ENCODE data around the gene ZNF672. TPM values are rescaled to one million over a fixed set of nuclear protein-coding genes. Genes with fewer than 3 reads are reported as not detected.

The ZNF672 gene
- total and polyA plus RNA-seq, 2 of the 13 experiments (the other 11 are each of a cell fraction or from before 2014, with no cell fraction given), result 17.2 to 22.9 TPM

DNA sequence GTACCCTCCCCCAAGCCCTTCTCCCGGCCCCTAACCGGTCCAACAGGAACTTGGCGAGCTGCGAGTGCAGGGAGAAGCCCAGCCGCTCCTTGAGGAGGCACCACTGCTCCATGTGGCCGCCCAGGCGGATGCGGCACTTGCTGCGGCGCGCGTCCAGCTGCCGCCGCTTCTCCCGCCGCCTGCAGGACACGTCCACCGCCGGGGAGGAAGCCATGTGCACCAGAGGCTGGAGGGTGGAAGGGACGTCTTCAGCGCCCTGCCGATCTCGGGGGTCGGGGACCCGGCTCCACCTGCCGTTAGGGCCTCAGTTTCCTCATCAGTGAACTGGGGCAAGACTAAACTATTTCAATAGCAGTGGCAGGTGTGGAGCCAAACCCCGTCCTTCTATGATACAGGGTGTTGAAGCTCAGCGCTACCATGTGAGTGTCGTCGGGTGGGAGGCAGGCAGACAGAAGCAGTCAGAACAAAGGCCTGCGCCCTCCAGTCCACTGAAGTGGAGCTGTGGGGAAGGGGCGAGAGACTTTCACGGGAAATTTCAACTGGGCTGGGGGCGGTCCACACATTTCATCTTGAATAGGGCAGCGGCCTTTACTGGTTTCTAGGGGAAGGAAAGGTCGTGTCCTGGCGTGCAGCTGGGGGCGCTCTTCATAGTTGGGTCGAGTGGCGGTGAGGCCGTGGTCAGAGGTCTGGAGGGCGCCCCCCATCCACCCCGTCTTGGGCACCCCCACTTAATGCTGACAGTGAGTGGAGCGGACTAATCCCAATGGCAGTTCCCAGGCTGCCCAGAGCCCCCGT lies 20.3 kb downstream of the ZNF672 start (continued):
- TF ChIP-seq, protein P1, sequence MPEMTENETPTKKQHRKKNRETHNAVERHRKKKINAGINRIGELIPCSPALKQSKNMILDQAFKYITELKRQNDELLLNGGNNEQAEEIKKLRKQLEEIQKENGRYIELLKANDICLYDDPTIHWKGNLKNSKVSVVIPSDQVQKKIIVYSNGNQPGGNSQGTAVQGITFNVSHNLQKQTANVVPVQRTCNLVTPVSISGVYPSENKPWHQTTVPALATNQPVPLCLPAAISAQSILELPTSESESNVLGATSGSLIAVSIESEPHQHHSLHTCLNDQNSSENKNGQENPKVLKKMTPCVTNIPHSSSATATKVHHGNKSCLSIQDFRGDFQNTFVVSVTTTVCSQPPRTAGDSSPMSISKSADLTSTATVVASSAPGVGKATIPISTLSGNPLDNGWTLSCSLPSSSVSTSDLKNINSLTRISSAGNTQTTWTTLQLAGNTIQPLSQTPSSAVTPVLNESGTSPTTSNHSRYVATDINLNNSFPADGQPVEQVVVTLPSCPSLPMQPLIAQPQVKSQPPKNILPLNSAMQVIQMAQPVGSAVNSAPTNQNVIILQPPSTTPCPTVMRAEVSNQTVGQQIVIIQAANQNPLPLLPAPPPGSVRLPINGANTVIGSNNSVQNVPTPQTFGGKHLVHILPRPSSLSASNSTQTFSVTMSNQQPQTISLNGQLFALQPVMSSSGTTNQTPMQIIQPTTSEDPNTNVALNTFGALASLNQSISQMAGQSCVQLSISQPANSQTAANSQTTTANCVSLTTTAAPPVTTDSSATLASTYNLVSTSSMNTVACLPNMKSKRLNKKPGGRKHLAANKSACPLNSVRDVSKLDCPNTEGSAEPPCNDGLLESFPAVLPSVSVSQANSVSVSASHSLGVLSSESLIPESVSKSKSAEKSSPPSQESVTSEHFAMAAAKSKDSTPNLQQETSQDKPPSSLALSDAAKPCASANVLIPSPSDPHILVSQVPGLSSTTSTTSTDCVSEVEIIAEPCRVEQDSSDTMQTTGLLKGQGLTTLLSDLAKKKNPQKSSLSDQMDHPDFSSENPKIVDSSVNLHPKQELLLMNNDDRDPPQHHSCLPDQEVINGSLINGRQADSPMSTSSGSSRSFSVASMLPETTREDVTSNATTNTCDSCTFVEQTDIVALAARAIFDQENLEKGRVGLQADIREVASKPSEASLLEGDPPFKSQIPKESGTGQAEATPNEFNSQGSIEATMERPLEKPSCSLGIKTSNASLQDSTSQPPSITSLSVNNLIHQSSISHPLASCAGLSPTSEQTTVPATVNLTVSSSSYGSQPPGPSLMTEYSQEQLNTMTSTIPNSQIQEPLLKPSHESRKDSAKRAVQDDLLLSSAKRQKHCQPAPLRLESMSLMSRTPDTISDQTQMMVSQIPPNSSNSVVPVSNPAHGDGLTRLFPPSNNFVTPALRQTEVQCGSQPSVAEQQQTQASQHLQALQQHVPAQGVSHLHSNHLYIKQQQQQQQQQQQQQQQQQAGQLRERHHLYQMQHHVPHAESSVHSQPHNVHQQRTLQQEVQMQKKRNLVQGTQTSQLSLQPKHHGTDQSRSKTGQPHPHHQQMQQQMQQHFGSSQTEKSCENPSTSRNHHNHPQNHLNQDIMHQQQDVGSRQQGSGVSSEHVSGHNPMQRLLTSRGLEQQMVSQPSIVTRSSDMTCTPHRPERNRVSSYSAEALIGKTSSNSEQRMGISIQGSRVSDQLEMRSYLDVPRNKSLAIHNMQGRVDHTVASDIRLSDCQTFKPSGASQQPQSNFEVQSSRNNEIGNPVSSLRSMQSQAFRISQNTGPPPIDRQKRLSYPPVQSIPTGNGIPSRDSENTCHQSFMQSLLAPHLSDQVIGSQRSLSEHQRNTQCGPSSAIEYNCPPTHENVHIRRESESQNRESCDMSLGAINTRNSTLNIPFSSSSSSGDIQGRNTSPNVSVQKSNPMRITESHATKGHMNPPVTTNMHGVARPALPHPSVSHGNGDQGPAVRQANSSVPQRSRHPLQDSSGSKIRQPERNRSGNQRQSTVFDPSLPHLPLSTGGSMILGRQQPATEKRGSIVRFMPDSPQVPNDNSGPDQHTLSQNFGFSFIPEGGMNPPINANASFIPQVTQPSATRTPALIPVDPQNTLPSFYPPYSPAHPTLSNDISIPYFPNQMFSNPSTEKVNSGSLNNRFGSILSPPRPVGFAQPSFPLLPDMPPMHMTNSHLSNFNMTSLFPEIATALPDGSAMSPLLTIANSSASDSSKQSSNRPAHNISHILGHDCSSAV (CRISPR knock-in tag; IDR thresholded peaks at IDR 0.05; ENCODE audit: borderline replicate concordance), result no peak
- TF ChIP-seq HOXA9 (CRISPR knock-in tag; IDR thresholded peaks at IDR 0.05; ENCODE audit: borderline replicate concordance) (no peak), DNMT3B (CRISPR knock-in tag; conservative IDR thresholded peaks at IDR 0.05) (no peak), ZNF781 (CRISPR knock-in tag; IDR thresholded peaks at IDR 0.05; ENCODE audit: borderline replicate concordance, not compliant biosample characterization) (peak; percentile 57), ZNF468 (CRISPR knock-in tag; IDR thresholded peaks at IDR 0.05) (no peak), TCF7 (IDR thresholded peaks at IDR 0.05; ENCODE audit: low read depth) (no peak), EZH2 (conservative IDR thresholded peaks at IDR 0.05; ENCODE audit: low read depth, low read length) (no peak), RBAK (CRISPR knock-in tag; IDR thresholded peaks at IDR 0.05) (no peak), ZNF556 (CRISPR knock-in tag; IDR thresholded peaks at IDR 0.05; ENCODE audit: borderline replicate concordance) (no peak; the same call in 1 of the 2 replicates), ZNF563 (CRISPR knock-in tag; IDR thresholded peaks at IDR 0.05) (no peak; the same call in 1 of the 2 replicates), SAP130 (CRISPR knock-in tag; IDR thresholded peaks at IDR 0.05; ENCODE audit: low read depth) (peak; percentile 26), GZF1 (CRISPR knock-in tag; IDR thresholded peaks at IDR 0.05) (no peak), HES4 (CRISPR knock-in tag; IDR thresholded peaks at IDR 0.05; ENCODE audit: borderline replicate concordance) (no peak), ZFP36L2 (CRISPR knock-in tag; IDR thresholded peaks at IDR 0.05) (no peak)
- TF ChIP-seq, protein P2, sequence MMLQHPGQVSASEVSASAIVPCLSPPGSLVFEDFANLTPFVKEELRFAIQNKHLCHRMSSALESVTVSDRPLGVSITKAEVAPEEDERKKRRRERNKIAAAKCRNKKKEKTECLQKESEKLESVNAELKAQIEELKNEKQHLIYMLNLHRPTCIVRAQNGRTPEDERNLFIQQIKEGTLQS (CRISPR knock-in tag; IDR thresholded peaks at IDR 0.05), result no peak
- TF ChIP-seq, protein P3, sequence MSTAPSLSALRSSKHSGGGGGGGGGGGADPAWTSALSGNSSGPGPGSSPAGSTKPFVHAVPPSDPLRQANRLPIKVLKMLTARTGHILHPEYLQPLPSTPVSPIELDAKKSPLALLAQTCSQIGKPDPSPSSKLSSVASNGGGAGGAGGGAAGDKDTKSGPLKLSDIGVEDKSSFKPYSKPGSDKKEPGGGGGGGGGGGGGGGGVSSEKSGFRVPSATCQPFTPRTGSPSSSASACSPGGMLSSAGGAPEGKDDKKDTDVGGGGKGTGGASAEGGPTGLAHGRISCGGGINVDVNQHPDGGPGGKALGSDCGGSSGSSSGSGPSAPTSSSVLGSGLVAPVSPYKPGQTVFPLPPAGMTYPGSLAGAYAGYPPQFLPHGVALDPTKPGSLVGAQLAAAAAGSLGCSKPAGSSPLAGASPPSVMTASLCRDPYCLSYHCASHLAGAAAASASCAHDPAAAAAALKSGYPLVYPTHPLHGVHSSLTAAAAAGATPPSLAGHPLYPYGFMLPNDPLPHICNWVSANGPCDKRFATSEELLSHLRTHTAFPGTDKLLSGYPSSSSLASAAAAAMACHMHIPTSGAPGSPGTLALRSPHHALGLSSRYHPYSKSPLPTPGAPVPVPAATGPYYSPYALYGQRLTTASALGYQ (CRISPR knock-in tag; IDR thresholded peaks at IDR 0.05), result no peak

Data from HepG2 (cell line).